GM19455 (cell line): ENCODE data around the gene PRKRA.
"Not testable (repeated sequence)": the region's sequence is repeated elsewhere in the genome, so short reads cannot be mapped to it uniquely, and the experiment has no call there.

Experiments
- ATAC-seq: cut with Tn5 transposase; IDR thresholded peaks from one replicate; pipeline ENCODE4 v1.9.1; 2021; ENCODE audit not compliant: unreplicated experiment

PRKRA gene

DNA sequence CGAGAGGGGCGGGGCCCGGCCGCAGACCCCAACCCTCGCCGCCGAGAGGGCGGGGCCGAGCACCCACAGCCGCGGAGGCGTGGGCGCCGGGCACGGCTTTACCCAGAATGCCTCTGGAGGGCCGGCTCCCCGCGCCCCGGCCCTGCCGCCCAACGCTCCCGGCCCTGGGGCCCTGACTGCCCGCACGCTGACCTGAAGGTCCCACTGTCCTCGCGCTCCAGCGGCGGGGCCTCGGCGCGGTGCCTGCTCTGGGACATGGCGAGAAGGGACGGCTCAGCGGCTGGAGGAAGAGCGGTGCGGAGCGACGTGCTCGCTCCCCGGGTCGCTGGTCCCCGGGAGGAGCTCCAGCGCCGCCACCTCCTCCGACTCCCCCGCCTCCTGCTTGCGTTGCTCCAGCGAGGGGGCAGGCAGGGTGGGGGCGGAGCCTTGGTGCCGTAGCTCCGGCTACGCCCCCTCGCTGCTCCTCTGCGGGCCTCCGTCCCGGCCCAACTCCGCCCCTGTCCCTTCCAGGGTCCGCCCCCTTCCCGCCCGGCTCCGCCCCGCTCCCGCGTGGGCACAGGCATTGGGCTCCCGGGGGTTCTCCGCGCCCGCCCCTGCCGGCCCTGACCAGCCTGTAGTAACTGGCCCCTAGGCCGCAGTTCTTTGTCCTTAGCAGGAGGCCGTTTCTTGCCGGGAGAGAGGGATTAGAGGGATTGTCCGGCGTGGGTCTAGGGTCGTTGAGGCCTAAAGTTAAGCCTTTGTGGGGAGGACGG, at the start of gene PRKRA, which contains the start of gene PJVK:
Gene PRKRA, minus strand, starts transcription at position 402 of the 752 bp plus-strand sequence. Its CDS starts 145 bp downstream, at position 257.
Gene PJVK, plus strand, starts transcription at position 605 of the 752 bp plus-strand sequence. CDS start 2,032 bp downstream, outside the sequence.
- peak; percentile 84 for ATAC-seq

DNA sequence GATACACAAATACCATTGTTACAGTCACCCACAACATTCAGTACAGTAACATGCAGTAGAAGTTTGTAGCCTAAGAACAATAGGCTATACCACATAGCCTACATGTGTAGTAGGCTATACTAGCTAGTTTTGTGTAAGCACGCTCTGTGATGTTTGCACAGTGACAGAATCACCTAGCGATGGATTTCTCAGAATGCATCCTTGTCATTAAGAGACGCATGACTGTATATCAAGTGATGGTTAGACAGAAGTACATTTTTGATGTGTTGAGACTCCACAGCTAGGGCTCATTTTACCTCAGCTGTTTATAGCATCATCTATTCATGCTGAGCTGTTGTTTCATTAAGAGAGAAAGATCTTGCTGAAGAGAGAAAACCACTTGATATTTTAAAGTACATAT, 48.7 kb upstream of the PRKRA start:
- no peak for ATAC-seq

DNA sequence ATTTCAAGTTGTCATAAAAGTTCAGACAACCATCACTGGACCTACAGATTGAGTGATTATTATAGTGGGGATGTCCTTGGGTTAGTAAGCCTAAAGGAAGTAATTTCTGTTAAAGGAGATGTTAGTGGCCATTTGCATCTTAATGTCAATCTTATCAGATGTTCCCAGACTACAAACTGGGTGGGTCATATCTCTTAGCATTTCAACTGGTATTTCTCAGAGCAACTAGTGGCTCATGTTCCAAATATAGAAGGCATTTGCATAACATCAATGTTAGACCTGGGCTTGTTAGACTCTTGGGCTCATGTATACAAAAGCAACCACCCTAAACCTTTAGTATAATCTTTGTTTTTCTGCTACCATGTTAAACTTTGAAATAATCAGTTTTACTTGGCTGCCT, 47.2 kb upstream of the PRKRA start:
- no peak for ATAC-seq

DNA sequence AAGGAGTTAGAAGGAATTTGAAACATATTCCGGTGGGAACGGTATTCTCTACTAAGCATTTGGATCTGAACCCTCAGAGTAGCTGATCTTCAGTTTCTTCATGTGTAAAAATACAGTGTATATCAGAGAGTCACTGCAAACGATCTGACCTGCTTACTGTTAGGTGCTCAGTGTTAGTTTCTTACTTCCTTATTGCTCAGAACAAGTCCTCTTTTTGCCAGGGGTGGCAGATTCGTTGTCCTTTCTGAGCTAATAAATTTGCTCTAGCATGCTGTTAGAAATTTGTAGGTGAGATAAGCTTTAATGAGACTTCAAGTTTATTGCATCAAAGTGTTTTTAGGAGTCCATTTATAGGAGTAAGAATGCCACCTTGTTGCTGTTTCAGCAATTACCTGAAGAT, 45.1 kb upstream of the PRKRA start:
- ATAC-seq: no peak

DNA sequence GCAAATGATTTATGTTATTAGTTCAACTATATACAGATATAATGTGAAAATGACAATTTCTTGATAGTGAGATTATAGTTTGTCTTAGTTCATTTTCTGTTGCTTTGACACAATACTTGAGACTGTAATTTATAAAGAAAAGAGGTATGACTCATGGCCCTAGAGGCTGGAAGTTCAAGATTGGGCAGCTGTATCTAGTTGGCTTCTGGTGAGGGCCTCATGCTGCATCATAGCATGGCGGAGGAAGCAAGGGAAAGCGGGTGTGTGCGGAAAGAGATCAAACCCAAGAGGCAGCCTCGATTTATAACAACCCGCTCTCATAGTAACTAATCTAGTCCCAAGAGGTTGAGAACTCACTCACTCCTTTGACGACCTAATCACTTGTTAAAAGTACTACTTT, 40.6 kb upstream of the PRKRA start:
- no peak for ATAC-seq

DNA sequence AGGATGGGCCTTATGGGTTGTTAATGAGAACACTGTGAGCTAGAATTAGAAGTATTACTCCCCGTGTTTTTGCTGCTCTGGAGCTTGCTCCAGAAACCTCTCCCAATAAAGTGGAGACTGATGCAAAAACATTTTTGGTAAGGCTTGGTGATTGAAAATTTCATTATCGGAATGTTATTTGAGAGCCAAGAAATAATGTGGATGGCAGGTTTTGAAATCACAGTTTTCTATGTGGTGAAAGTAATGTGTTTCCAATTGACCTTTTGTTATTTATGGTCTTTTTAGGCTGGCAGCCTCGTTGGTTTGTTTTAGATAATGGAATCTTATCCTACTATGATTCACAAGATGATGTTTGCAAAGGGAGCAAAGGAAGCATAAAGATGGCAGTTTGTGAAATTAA, 34.4 kb upstream of the PRKRA start:
- ATAC-seq: no peak

DNA sequence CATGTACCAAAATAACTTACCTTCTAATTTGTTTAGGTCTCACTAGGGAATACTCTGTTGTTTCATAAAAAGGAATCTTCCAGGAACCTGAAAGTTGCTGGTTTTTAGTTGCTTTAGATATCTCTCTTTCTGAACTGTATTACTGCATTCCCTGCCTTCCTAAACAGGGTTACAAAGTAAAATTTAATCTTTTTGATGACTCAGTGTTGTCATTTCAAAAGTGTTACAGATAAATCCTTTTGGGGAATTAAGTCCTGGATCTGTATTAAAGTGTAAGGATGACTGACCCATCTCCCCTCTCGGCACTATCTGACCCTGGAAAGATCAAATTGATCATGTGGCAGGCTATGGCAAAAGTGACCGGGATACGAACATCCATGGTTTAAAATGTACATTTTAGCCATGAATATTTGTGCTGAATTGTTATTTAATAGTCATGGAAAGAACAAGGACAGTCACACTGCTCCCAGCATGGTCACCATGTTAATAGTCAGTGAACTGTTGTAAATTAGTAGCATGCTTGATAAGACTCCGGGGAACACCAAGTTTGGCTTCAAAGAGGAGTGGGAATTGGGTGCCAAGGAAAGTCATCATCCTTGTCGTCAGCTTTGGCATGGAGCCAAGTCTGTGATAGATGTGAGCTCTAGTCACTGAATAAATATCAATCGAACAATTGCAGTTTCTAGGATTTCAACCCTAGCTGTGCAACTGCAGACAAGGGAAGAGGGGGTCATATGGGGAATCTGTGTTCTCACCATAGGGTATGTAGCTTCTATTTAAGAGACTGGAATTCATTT, 33.5 kb upstream of the PRKRA start:
- no peak for ATAC-seq

DNA sequence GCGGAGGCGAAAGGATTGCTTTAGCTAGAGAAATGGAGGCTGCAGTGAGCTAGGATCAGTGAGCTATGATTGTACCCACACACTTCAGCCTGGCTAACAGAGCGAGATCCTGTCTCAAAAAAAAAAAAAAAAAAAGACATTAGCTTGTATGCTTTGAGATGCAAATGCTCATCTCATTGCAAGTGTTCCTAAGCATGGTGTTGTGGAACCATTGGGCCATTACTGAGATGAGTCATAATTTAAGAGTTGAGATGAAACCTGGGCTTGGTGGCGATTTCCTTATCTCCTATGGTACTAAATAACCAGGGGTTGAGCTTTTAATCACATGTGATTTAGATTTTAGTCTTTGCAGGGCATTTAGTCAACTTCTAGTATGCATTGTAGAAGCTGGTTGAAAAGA, 31.5 kb upstream of the PRKRA start:
- ATAC-seq: no peak

DNA sequence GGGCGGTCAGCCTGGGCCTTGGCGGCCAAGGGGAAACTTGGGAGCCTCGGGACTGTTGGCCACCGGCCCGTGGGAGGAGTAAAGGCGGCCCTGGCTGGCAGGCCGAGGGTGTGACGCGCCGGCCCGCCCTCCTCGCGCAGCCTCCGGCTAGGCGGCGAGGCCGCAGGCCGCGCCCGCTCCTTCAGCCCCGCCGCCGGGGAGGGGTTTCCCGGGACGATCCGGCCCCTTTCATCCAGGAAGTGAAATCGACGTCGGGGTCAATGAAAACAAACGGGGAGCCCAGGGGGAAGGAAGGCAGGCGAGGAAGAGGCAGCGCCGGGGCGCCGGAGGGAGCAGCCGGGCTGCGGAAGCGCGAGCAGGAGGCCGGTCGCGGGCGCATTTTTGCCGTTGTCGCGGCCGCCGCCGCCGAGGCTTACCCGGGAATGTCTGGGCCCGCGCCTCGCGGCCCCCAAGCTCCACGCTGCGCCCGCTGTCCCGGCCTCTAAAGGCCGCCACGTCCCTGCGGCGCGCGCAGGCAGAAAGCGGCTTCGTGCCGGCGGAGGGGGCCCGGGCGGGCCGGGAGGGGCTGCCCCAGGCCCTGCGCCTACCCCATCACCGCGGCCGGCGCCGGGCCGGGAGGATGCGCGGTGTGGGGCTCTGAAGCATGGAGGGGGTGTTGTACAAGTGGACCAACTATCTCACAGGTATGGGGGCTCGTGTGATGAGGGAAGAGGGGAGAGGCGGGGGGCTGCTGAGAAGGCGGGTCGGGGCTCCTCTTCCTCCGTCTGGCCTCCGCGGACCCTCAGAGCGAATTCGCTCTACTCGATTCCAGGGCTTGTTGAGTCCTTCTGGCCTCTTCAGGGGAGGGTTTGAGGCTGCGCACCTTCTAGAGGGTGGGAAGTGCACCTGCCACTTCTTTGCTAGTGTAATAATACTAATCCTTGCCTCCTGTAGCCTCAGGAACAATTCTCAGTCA, 29.5 kb upstream of the PRKRA start, which contains the start of gene PLEKHA3:
Gene PLEKHA3, plus strand, starts transcription at position 231 of the 955 bp plus-strand sequence. Its CDS starts 413 bp downstream, at position 644.
- ATAC-seq: peak; percentile 72

DNA sequence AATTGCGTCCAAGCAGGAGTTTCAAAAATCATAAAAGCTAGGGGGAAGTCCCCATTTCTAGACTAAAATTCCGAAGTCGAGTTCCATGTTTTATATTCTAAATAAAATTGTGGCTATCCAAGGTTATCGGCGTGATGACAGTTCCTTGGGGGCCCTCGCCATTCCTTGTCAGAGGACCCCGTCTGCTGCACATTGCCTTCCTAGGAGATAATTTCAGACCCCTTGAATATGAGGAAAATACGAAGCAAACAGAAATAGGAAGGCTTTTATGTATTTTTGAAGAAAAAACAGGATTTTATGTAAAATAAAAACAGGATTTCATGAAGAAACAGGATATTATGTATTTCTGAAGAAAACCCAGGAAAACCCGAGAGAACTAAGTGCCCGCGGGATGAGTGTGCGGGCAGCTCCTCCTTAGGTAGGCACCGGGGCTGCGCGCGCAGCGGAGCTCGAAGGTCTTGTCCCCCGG, 28.8 kb upstream of the PRKRA start:
- no peak for ATAC-seq

DNA sequence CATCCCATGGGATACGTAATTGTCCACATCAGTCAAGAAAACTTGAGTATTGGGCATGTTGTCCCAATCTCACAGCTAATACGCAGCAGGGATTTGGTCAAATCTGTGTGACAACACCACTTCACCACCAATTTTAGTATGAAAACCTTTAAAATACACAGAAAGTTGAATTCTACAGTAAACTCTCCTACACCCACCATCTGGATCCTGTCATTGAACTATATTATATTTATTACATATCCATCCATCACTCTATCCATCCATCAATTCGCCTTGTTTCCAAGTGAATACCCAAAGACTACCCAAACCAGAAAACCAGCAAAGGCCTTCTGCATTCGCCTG, 28.3 kb upstream of the PRKRA start:
- no peak for ATAC-seq

DNA sequence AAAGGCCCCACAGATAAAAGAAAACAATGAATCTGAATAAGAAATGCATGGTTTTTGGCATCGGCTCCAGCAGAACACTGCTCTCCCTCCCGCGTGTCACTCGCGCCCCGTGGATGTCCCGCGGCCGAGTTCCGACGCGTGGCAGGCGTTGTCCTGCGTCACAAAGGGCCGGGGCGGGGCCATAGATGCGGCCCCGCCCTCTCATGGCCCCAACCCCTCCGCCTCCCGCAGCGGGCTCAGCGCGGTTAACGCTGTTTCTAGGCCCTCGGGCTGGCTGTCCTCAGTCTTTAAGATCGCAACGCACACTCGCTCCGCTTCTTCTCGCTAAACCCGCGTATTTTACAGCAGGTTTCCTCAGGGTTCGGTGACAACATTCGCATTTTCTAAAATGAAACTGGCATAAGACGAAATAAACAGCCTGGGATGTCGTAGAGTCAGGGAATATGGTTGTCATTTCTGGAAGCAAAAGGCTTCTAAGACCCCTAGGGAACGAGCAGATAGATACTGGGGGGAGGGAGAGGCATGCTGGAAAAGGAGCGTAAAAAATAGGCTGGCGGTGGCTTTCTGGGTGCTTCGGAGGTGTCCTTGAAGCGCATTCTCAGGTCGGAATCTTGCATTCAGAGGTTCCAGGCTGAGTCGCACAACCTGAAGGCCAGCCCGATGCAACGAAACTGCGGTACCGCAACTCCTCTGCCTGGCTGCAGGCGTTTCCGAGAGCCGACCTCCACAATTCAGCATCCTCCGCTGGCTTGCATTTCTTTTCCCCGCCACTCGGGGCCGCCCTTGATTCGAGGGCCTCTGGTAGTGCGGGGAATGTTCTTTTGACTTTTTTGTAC, 27.7 kb upstream of the PRKRA start, which contains the start of gene FKBP7:
Gene FKBP7, minus strand, starts transcription at position 162 of the 836 bp plus-strand sequence. Its CDS starts 101 bp downstream, at position 61.
- ATAC-seq: peak; percentile 46

DNA sequence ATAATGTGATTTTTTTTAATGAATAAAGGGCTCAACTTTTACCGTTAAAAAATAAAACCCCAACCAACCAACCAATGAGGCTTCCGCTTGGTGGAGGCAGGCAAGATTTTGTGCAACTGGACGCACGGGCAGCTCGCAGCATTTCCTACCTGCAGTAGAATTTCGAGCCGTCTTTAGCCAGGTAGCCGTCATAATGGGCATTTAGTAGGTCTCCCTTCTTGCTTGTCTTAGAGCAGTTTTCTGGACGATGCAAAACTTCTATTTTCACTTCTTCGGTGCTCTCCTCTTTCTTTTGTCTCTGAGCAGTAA, 27.1 kb upstream of the PRKRA start:
- ATAC-seq: no peak

DNA sequence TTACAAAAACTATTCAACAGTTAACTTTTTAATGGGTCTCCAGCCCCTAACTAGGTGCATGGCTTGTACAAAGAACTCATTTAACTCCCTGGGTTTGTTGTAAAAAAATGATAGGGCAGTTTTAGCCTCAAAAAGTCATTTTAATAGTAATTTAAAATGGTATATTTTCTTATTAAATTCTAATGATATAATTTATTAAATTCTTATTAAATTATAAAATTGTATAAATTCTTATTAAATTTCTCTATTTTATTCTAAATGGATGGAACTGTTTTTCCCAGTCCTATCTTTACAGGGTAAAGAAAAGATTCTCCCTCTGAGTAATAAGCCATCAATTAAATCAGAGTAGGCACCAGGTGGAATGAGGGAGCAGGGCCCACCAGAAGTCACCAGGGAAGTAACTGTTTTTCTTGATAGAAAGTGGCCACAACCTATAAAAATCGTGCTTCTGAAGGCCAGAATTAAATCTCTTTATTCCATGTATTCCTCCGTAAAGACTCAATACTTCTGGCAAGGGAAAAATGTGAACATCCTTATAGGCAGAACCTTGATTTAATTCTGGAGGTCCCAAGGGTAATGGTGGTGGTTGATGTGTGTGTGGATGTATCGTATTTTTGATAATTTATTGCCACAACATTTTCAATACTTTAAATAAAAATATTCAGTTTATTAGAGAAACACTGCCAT, 26.6 kb upstream of the PRKRA start:
- no peak for ATAC-seq

DNA sequence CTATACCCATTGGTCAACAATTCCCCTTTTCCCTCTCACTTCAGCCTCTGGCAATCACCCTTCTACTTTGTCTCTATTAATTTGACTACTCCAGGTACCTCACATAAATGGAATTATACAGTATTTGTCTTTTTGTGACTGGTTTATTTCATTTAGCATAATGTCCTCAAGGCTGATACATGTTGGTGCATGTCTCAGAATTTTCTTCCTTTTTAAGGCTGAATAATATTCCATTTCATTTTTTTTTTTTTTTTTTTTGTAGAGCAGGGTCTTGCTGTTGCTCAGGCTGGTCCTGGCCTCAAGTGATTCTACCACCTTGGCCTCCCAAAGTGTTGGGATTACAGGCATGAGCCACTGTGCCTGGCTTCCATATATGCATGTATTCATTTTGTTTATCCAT, 25.5 kb upstream of the PRKRA start:
- ATAC-seq: no peak

DNA sequence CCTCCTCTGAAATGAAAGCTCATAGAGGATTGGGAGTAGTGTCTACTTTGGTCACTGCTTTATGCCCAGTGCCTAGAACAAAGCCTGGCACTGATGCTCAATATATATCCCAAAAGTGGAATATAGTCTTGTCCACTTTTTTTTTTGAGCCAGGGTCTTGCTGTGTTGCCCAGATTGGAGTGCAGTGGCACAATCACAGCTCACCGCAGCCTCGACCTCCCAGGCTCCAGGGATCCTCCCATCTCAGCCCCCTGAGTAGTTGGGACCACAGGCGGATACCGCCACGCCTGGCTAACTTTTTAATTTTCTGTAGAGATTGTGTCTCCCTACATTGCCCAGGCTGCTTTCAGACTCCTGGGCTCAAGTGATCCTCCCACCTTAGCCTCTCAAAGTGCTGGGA, 23.6 kb upstream of the PRKRA start:
- no peak for ATAC-seq

DNA sequence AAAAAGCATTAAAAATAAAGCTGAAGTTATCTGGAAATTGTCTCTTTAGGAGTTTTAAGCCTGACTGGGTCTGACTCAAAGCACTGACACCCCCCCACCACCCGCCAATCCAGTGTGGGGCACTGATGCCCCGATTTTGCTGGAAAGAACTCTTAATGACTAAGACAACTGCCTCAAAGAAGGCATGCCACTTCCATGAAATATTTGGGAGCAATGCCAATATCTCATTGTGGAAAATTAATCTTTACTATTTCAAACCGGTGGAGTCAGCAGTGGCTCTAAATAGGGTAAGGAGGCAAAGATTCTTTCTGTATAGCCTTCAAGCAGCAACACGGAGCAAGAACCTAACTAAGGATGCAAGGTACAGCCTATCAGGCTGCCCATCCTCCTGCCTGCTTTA, 23.0 kb upstream of the PRKRA start:
- ATAC-seq: no peak

DNA sequence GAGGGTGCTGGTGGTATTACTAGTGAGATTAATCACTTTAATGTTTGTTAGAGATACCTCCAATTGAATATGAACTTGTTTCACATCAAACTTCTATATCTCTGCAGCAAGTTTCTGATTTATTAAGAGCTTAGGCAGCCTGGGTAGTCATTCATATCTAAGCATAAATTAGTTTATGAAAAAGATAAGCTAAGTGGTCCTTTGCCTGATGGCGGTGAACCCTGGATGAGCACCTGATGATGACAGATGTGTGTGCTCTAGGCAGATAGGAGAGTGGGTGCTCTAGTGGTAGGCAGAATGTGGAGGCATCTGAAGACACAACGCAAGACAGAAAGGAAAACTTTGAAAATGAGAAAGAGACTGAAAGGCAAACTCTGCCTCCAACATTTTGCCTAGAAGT, 22.4 kb upstream of the PRKRA start:
- no peak for ATAC-seq

DNA sequence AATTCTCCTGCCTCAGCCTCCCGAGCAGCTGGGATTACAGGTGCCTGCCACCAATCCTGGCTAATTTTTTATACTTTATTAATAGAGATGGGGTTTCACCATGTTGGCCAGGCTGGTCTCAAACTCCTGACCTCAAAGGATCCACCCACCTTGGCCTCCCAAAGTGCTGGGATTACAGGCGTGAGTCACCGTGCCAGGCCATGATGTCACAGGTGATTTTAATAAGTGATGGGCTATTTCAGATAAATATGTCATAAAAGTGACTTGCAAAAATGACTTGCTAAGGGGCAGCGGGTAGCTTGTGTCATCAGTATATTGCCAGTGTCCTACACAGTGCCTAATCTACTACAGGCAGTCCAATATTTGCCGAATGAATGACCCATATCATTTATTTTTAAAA, 20.3 kb upstream of the PRKRA start:
- not testable (repeated sequence) for ATAC-seq
